Endothelial cell (in vitro differentiated cells): ENCODE measurements around the gene AUTS2. TPM values are rescaled to one million over a fixed set of nuclear protein-coding genes. Genes with fewer than 3 reads are reported as not detected.

ENCODE experiments used
- DNase-seq: peaks from one replicate; pipeline ENCODE4 v3.0.0; 2021; ENCODE audit warnings: low spot score
- H3K27ac Mint-ChIP-seq: one replicate; pipeline ENCODE4 v1.8.0; 2021; ENCODE audit warnings: mixed read lengths, inconsistent platforms; ENCODE audit not compliant: unreplicated experiment
- H3K27me3 Mint-ChIP-seq: one replicate; pipeline ENCODE4 v1.8.0; 2021; ENCODE audit warnings: mild to moderate bottlenecking, moderate library complexity, mixed read lengths, inconsistent platforms; ENCODE audit not compliant: unreplicated experiment
- H3K36me3 Mint-ChIP-seq: one replicate; pipeline ENCODE4 v1.8.0; 2021; ENCODE audit warnings: mild to moderate bottlenecking, low read depth, mixed read lengths, inconsistent platforms; ENCODE audit not compliant: unreplicated experiment
- H3K4me1 Mint-ChIP-seq: one replicate; pipeline ENCODE4 v1.8.0; 2021; ENCODE audit warnings: mild to moderate bottlenecking, mixed read lengths, inconsistent platforms; ENCODE audit not compliant: unreplicated experiment
- H3K4me3 Mint-ChIP-seq: one replicate; pipeline ENCODE4 v1.8.0; 2021; ENCODE audit warnings: mild to moderate bottlenecking, mixed read lengths, inconsistent platforms; ENCODE audit not compliant: unreplicated experiment
- H3K9me3 Mint-ChIP-seq: one replicate; pipeline ENCODE4 v1.8.0; 2021; ENCODE audit warnings: mixed read lengths, inconsistent platforms; ENCODE audit not compliant: unreplicated experiment
- total RNA-seq: library from RNA; stranded (reverse); fragmentation: NEBNext Ultra II Directional; extraction: Animal tissue kit (Norgen Biotek cat#: 25700); gene quantifications from one replicate; pipeline ENCODE4 v1.2.1, GENCODE V29; 2021; ENCODE audit not compliant: unreplicated experiment
- TF ChIP-seq, protein P1 (sequence below): fragments of 200-600 bp; sonication (generic); IDR thresholded peaks from one replicate; pipeline ENCODE4 v1.5.0; 2021; ENCODE audit warnings: antibody characterized with exemption; ENCODE audit not compliant: unreplicated experiment

AUTS2 gene
- total RNA-seq, 1 donor from 2014 or later: 103 TPM

DNA sequence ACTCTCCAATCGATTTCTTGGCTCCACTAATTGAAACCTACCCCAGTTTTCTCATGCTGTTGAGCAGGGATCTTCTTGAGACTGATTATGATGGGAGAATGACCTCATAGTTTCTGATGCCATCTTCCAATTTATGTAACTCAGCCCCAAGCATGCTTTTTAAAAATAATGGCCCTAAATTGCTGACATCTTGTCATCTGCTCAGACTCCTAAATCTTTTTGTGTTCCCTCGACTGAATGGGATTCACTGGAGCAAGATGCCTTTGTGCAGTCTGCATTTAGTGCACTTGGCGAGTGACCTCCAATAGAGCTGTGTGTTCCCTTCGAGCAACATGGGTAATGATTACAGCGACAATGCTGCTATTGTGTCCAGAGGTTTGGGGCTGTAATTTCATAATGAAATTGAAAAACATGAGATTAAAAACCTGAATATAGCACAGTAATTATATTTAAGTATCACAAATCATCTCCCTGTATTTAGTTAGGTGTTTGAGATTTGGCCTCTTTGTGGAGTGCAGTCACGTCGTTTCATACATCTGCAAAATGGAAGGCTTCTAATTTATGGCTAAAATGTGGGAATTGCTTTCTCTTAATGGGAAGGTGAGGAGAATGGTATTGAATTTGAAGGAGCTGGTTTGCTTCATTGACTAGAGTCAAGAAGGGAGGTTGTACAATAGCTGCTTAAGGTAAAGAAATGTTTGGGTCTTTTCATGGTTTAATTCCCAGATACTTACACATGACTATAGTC is 192.9 kb downstream of the AUTS2 start:
- no peak for DNase-seq
- Mint-ChIP-seq H3K4me3 (no peak overlapping the region), H3K9me3 (no peaks in the 10 kb centered on the region), H3K27me3 (no peaks in the 10 kb centered on the region), H3K27ac (no peak overlapping the region), H3K4me1 (peaks cover 18% of the 10 kb centered on the region), H3K36me3 (no peaks in the 10 kb centered on the region)
- TF ChIP-seq, protein P1, sequence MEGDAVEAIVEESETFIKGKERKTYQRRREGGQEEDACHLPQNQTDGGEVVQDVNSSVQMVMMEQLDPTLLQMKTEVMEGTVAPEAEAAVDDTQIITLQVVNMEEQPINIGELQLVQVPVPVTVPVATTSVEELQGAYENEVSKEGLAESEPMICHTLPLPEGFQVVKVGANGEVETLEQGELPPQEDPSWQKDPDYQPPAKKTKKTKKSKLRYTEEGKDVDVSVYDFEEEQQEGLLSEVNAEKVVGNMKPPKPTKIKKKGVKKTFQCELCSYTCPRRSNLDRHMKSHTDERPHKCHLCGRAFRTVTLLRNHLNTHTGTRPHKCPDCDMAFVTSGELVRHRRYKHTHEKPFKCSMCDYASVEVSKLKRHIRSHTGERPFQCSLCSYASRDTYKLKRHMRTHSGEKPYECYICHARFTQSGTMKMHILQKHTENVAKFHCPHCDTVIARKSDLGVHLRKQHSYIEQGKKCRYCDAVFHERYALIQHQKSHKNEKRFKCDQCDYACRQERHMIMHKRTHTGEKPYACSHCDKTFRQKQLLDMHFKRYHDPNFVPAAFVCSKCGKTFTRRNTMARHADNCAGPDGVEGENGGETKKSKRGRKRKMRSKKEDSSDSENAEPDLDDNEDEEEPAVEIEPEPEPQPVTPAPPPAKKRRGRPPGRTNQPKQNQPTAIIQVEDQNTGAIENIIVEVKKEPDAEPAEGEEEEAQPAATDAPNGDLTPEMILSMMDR: no peak

DNA sequence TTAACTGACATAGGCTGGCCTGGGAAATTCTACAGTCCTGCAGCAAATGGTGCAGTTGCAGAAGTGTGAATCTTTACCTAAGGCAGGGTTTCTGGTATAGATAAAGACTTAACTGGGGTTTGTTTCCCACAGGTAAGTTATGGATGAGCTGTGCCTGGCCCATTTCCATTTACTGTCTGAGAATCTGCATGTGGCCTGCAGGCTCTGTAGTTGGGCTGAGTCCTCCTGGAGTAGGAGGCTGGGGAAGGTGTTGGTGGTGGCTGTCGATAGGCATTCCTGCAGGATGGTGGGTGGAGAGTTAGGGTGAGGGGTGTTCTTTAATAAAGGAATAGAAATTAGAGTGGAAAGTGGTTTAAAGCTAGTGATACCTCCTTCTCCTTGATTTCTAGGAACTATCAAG is 193.5 kb downstream of the AUTS2 start:
- no peak for DNase-seq

DNA sequence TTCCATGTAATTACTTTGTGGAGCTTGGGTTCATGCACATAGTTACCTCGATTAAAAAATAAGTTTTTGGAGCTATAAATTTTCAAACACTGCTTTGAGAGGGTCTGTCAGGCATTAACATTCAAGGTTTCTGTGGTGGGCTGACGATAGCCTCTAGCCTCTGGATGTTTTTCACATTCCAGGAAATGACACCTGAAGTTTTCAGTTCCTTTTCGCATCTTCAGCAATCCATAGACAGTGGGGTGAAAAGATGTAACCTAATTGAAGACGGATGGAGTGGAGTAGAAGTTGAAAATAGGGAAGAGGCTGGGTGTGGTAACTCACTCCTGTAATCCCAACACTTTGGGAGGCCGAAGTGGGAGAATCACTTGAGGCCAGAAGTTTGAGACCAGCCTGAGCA is 197.7 kb downstream of the AUTS2 start:
- Mint-ChIP-seq H3K36me3 (no peaks in the 10 kb centered on the region), H3K4me3 (no peak overlapping the region), H3K27me3 (peaks cover 1% of the 10 kb centered on the region), H3K4me1 (peaks cover 9% of the 10 kb centered on the region), H3K27ac (no peak overlapping the region), H3K9me3 (no peaks in the 10 kb centered on the region)
- DNase-seq: no peak
- TF ChIP-seq, protein P1: no peak

More for the DNA sequence above, 193.5 kb downstream of the AUTS2 start:
- Mint-ChIP-seq H3K36me3 (no peaks in the 10 kb centered on the region), H3K9me3 (no peaks in the 10 kb centered on the region), H3K4me1 (peaks cover 18% of the 10 kb centered on the region), H3K27me3 (no peaks in the 10 kb centered on the region), H3K4me3 (no peak overlapping the region), H3K27ac (no peak overlapping the region)
- TF ChIP-seq, protein P1: no peak

DNA sequence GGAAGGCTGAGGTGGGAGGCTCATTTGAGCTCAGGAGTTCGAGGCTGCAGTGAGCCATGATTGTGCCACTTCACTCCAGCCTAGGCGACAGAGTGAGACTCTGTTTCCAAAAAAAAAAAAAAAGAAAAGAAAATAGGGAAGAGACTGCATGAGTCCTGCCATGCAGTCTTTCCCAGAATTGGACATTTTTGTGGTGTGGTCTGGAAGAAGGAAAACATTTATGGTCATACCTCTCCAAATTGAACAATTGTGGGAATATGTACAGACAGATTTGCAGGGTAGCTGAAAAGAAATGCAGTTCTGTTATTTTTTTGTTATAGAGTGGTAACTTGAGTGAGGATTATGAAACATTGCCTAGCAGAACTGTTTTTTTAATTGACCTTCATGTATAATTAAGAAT is 198.1 kb downstream of the AUTS2 start:
- Mint-ChIP-seq H3K9me3 (no peaks in the 10 kb centered on the region), H3K36me3 (no peaks in the 10 kb centered on the region), H3K27me3 (peaks cover 1% of the 10 kb centered on the region), H3K4me1 (peaks cover 12% of the 10 kb centered on the region), H3K27ac (no peak overlapping the region), H3K4me3 (no peak overlapping the region)
- DNase-seq: no peak
- TF ChIP-seq, protein P1: no peak

DNA sequence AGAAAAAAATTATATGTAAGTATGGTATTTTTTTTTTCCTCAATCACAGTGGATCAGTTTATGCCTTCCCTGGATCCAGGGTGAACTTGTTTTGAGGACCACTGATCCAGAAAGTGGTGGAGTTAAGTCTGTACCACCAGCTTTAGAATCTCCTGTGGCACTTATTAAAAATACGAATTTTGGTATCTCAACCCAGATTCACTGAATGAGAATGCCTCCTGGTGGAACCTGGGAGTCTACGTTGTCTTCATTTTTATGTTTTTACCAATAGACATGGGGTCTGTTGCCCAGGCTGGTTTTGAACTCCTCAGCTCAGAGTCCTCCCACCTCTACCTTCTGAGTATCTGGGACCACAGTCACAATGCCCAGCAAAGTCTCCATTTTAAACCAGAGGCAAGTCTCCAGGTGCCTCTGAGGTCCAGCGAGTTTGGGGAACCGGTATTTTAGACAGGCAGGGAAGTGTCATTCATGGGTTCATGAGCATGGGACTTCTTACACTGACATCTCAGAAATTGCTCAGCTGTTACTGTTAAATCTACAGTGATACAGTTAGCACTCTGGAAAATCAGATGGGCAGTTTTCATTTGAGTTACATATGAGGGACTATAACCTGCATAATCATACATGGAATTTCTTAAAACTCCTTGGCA is 200.9 kb downstream of the AUTS2 start:
- no peak overlapping the region for H3K4me3 Mint-ChIP-seq
- no peak for DNase-seq
- peaks cover 24% of the 10 kb centered on the region for H3K4me1 Mint-ChIP-seq
- no peaks in the 10 kb centered on the region for H3K9me3 Mint-ChIP-seq
- no peak overlapping the region for H3K27ac Mint-ChIP-seq
- no peaks in the 10 kb centered on the region for H3K36me3 Mint-ChIP-seq
- TF ChIP-seq, protein P1: no peak
- peaks cover 1% of the 10 kb centered on the region for H3K27me3 Mint-ChIP-seq
